ENCODE data around the gene FBLN1.

DNA sequence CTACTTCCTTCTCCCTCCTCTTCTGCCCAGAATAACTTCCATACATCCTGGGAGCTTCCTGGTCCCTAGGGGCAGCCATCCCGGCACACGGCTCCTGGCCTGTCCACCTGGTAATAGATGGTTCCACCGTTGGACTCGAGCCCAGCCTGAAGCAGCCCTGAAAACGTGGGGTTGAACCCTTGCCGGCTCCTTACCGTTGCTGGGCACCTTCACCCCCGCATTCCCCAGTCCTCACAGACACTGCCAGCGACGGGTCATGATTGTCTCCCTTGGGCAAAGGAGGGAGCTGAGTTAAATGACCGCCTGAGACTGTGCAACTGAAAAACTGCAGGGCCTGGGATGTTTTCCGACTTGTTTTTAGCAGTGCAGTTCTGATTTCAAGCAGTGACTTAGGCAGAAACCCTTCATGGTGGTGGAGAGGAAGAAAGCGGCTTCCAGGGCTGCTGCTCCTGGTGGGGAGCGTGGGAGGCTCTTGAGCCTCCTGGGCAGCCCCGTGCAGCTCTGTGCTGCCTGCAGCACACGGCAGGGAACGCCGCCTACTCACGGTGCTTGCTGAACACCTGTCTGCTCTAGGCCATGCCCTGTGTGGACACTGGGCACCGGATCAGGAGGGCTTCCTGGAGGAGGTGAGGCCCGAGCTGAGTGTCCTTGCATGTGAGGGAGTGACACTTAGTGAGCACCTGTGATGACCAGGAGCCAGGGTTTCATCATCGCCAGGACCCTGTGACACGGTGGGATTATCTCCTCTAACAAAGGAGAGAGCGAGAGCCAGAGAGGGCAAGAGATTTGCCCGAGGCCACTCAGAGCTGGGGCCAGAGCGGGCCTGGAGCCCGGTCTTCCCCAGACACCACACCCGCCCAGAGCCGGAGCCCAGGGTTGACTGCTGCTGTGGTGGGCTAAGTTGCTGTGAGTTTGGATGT lies 77.4 kb downstream of the FBLN1 start:
- TF ChIP-seq, protein P1, sequence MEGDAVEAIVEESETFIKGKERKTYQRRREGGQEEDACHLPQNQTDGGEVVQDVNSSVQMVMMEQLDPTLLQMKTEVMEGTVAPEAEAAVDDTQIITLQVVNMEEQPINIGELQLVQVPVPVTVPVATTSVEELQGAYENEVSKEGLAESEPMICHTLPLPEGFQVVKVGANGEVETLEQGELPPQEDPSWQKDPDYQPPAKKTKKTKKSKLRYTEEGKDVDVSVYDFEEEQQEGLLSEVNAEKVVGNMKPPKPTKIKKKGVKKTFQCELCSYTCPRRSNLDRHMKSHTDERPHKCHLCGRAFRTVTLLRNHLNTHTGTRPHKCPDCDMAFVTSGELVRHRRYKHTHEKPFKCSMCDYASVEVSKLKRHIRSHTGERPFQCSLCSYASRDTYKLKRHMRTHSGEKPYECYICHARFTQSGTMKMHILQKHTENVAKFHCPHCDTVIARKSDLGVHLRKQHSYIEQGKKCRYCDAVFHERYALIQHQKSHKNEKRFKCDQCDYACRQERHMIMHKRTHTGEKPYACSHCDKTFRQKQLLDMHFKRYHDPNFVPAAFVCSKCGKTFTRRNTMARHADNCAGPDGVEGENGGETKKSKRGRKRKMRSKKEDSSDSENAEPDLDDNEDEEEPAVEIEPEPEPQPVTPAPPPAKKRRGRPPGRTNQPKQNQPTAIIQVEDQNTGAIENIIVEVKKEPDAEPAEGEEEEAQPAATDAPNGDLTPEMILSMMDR (IDR thresholded peaks at IDR 0.05; ENCODE audit: low read depth, low read length) = no peak
- no peak for TF ChIP-seq POLR2A (IDR thresholded peaks at IDR 0.05; ENCODE audit: extremely low read depth, insufficient read length)
- TF ChIP-seq MYC (IDR thresholded peaks at IDR 0.05; ENCODE audit: low read depth, low read length) = no peak
- TF ChIP-seq, protein P2, sequence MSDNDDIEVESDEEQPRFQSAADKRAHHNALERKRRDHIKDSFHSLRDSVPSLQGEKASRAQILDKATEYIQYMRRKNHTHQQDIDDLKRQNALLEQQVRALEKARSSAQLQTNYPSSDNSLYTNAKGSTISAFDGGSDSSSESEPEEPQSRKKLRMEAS (IDR thresholded peaks at IDR 0.05; ENCODE audit: low read depth, low read length) = no peak
